ENCODE results near the gene ATP10A.

The ATP10A gene

GRCh38 chr15:25711164-25711563, 152.0 kb downstream of the ATP10A start:
- no peak overlapping the region for H3K4me3 ChIP-seq (ENCODE audit: low read depth, low read length)
- TF ChIP-seq CTCF (IDR thresholded peaks at IDR 0.05; ENCODE audit: borderline replicate concordance, insufficient read depth, low read depth, low read length): no peak

- H3K4me3 ChIP-seq (ENCODE audit: low read depth, low read length): no peak overlapping the region
- peak; percentile 46; the same call in 1 of the 2 replicates for TF ChIP-seq CTCF (IDR thresholded peaks at IDR 0.05; ENCODE audit: borderline replicate concordance, insufficient read depth, low read depth, low read length)
Observed at GRCh38 chr15:25710184-25710583, 152.9 kb downstream of the ATP10A start.

GRCh38 chr15:25709437-25710159, 153.5 kb downstream of the ATP10A start:
- TF ChIP-seq CTCF (IDR thresholded peaks at IDR 0.05; ENCODE audit: borderline replicate concordance, insufficient read depth, low read depth, low read length): no peak
- H3K4me3 ChIP-seq (ENCODE audit: low read depth, low read length): no peak overlapping the region

- H3K4me3 ChIP-seq (ENCODE audit: low read depth, low read length): no peak overlapping the region
- no peak for TF ChIP-seq CTCF (IDR thresholded peaks at IDR 0.05; ENCODE audit: borderline replicate concordance, insufficient read depth, low read depth, low read length)
Observed at GRCh38 chr15:25708391-25708790, 154.7 kb downstream of the ATP10A start.

- no peak overlapping the region for H3K4me3 ChIP-seq (ENCODE audit: low read depth, low read length)
- no peak for TF ChIP-seq CTCF (IDR thresholded peaks at IDR 0.05; ENCODE audit: borderline replicate concordance, insufficient read depth, low read depth, low read length)
Observed at GRCh38 chr15:25707656-25708365, 155.3 kb downstream of the ATP10A start.

- H3K4me3 ChIP-seq (ENCODE audit: low read depth, low read length): no peak overlapping the region
- TF ChIP-seq CTCF (IDR thresholded peaks at IDR 0.05; ENCODE audit: borderline replicate concordance, insufficient read depth, low read depth, low read length): no peak
Observed at GRCh38 chr15:25706176-25706955, 156.8 kb downstream of the ATP10A start.

All from GM12875 (cell line).